ENCODE measurements around the gene CLMN. TPM values are rescaled to one million over a fixed set of nuclear protein-coding genes. Genes with fewer than 3 reads are reported as not detected.

CLMN gene
- total RNA-seq, 1 experiment from 2014 or later: 33.4 TPM

DNA sequence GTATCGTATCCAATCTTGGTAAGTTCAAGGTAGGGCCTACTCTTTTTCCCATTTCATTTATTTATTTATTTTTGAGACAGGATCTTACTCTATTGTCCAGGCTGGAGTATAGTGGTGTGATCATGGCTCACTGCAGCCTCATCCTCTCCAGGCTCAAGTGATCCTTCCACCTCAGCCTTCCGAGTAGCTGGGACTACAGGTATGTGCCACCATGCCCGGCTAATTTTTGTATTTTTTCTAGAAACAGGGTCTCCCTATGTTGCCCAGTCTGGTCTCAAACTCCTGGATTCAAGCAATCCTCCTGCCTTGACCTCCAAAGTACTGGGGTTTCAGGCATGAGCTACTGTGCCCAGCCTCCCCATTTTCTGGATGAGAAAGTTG is 57.2 kb downstream of the CLMN start:
- Histone ChIP-seq H3K4me2 (ENCODE audit: low read length) (no peak overlapping the region), H4K20me1 (ENCODE audit: insufficient read depth) (no peaks in the 10 kb centered on the region), H3K27ac (ENCODE audit: low read depth, low read length) (no peak overlapping the region), H3K27me3 (ENCODE audit: insufficient read depth, low read length) (no peaks in the 10 kb centered on the region), H3K79me2 (ENCODE audit: insufficient read depth, low read length) (peaks cover 7% of the 10 kb centered on the region; the same call in 1 of the 2 replicates), H3K9me3 (ENCODE audit: control insufficient read depth in 1 of 2, insufficient read depth in 1 of 2, low read depth in 1 of 2, low read length in 2 of 2) (no peaks in the 10 kb centered on the region), H3K9ac (ENCODE audit: low read length) (no peak overlapping the region), H2AFZ (ENCODE audit: low read depth, low read length, poor library complexity, severe bottlenecking) (no peak overlapping the region), H3K9me2 (ENCODE audit: insufficient read depth) (no peaks in the 10 kb centered on the region), H3K36me3 (ENCODE audit: control insufficient read depth in 1 of 2, insufficient read depth in 2 of 2, low read length in 2 of 2) (no peaks in the 10 kb centered on the region), H3K4me1 (ENCODE audit: control insufficient read depth in 1 of 2, insufficient read depth in 2 of 2, low read length in 2 of 2) (peaks cover 23 to 65% of the 10 kb centered on the region in 2 experiments), H3K4me3 (replicated peaks in 1 of 2; ENCODE audit: low read depth in 1 of 2, low read length in 2 of 2) (no peak overlapping the region)
- ATAC-seq: no peak
- CTCF ChIA-PET: no interaction called here
- no peak for DNase-seq (ENCODE audit: low read depth, low spot score)
- intact Hi-C loops (cut with micrococcal nuclease): no loop called here
- RAD21 ChIA-PET (ENCODE audit: low non-redundant PET in 1 of 2, low total read pairs in 2 of 2, uncharacterized antibody in 2 of 2, unreplicated experiment in 2 of 2): no interaction called here
- no TSS peak for BruUV-seq (replicated peaks)
- POLR2A ChIA-PET: no interaction called here
- no peak for TF ChIP-seq YY1 (IDR thresholded peaks at IDR 0.05; ENCODE audit: extremely low read depth, insufficient replicate concordance, low read depth, low read length)
- TF ChIP-seq CBX3 (IDR thresholded peaks at IDR 0.05; ENCODE audit: low read depth): no peak
- no peak for TF ChIP-seq EZH2 (IDR thresholded peaks at IDR 0.05)
- TF ChIP-seq, protein P1, sequence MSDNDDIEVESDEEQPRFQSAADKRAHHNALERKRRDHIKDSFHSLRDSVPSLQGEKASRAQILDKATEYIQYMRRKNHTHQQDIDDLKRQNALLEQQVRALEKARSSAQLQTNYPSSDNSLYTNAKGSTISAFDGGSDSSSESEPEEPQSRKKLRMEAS (IDR thresholded peaks at IDR 0.05): no peak
- no peak for TF ChIP-seq POLR2A (IDR thresholded peaks at IDR 0.05; ENCODE audit: borderline replicate concordance, extremely low read depth, insufficient read depth, insufficient read length)
- TF ChIP-seq, protein P2, sequence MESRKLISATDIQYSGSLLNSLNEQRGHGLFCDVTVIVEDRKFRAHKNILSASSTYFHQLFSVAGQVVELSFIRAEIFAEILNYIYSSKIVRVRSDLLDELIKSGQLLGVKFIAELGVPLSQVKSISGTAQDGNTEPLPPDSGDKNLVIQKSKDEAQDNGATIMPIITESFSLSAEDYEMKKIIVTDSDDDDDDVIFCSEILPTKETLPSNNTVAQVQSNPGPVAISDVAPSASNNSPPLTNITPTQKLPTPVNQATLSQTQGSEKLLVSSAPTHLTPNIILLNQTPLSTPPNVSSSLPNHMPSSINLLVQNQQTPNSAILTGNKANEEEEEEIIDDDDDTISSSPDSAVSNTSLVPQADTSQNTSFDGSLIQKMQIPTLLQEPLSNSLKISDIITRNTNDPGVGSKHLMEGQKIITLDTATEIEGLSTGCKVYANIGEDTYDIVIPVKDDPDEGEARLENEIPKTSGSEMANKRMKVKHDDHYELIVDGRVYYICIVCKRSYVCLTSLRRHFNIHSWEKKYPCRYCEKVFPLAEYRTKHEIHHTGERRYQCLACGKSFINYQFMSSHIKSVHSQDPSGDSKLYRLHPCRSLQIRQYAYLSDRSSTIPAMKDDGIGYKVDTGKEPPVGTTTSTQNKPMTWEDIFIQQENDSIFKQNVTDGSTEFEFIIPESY (IDR thresholded peaks at IDR 0.05; ENCODE audit: extremely low read depth, insufficient replicate concordance, low read length): no peak
- TF ChIP-seq ZFX (IDR thresholded peaks at IDR 0.05): no peak
- TF ChIP-seq EGR1 (IDR thresholded peaks at IDR 0.05; ENCODE audit: low read depth): no peak
